GM19468 (cell line): ENCODE data around the gene ARRDC3.
"Not testable (repeated sequence)": the region's sequence is repeated elsewhere in the genome, so short reads cannot be mapped to it uniquely, and the experiment has no call there.

Experiments
- ATAC-seq: cut with Tn5 transposase; IDR thresholded peaks from one replicate; pipeline ENCODE4 v1.9.1; 2021; ENCODE audit warnings: mild to moderate bottlenecking, moderate library complexity, moderate number of reproducible peaks; ENCODE audit not compliant: unreplicated experiment; ENCODE audit errors: extremely low read depth

ARRDC3 gene

DNA sequence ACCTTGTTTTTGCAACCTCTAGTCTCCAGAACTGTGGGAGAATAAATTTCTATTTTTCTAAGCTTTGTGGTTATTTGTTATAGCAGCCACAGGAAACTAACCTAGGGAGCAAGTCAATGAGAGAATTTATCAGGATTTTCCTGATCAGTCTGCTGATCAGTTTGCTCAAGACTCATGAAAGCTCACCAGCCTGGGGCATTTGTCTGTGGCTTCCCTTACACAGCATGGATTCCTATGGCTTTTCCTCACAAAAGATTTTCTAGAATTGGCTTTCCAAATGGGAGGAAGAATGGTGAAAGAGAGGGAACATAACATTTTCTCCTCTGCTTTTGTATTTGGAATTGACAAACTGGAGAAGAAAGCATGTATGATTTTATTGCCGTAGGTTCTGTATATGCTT is 20.2 kb downstream of the ARRDC3 start:
- ATAC-seq: no peak

- no peak for ATAC-seq
These were observed 21.3 kb downstream of the ARRDC3 start for GRCh38 chr5:91361790-91362189.

DNA sequence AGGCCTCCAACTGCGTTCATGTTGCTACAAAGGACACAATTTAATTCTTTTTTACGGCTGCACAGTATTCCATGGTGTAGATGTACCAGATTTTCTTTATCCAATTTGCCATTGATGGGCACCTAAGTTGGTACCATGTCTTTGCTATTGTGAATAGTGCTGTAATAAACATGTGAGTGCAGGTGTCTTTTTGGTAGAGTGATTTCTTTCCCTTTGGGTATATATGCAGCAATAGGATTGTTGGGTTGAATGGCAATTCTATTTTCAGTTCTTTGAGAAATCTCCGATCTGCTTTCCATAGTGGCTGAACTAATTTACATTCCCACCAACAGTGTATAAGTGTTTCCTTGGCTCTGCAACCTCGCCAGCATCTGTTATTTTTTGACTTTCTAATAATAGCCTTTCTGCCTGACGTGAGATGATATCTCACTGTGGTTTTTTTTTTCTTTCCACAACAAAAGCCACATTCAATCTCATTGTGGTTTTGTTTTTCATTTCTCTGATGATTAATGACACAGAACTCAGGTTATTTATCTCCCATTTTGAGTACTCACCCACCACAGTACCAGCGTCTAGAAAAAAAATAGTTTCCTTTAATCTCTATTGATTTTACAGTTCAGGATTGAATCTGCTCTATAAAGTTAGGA is 21.9 kb downstream of the ARRDC3 start:
- ATAC-seq: peak; percentile 63

DNA sequence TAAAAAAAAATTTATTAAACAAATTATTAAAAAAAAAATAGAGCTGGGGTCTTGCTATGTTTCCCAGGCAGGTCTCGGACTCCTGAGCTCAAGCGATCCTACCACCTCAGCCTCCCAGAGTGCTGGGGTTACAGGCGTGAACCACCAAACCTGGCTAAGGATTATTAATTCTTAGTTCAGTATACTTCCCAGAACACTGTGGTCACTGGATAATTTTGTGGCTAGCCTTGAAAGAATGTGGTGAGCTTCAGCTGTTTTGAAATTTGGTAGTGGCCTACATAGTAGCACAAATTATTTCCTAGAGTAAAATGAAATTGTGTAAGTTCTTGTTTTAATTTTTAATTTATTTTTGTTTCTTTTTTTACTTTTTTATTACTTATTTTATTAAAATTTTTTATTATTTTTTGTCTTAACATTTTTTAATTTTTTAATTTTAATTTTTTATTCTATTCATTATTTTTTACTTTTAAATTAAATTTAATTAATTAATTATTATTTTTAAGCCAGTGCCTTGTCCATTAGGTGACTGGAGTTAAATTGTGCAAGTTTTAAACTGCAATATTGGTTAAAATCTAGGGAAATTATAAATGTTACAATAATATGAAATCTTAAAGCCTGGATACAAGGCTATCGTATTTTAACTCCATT is 23.0 kb downstream of the ARRDC3 start:
- ATAC-seq: no peak

DNA sequence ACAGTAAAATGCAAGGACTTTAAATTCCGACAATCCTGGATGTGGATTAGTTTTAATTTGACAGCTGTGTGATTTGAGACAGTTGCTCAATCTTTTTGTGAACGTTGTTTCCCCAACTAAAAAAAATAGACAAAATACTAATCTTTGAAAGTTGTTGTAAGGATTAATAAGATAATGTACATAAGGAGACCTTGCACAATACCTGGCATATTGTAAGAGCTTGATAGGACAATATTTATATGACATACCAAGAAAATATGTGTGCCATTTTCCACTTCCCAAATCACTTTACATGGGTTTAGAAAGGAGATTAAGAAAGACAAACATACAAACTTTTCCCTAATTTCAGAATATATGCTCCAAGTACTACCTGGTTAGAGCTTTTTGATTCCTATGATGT is 25.3 kb downstream of the ARRDC3 start:
- no peak for ATAC-seq

DNA sequence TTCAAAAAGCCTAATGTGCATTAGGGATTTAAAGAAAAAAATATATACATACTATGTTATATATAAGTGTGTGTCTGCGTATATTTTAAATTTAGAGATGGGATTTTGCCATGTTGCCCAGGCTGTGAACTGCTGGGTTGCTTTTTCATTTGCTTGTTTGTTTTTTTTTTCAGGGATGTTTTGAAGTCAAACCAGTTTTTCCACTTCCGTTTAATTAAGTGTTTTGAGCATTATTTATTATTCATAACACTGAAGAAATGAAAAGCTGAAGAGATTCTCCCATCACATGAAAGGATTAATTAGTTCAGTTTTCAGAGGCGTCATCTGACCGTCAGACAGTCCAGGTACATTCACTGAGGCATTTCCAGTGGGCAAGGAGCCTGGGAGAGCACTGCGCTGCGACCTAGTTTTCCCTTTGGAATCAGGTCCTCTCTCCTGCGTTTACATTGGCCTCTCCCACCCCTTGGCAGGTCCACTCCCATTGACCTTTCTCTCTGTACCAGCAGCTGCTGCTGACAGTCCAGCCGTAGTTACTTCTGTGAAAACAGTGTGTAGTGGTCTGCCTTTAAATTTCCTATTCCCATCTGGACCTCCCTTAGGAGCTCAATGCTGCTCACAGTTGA is 26.0 kb downstream of the ARRDC3 start:
- ATAC-seq: no peak

GRCh38 chr5:91354867-91355266 is 28.2 kb downstream of the ARRDC3 start:
- peak; percentile 48 for ATAC-seq

DNA sequence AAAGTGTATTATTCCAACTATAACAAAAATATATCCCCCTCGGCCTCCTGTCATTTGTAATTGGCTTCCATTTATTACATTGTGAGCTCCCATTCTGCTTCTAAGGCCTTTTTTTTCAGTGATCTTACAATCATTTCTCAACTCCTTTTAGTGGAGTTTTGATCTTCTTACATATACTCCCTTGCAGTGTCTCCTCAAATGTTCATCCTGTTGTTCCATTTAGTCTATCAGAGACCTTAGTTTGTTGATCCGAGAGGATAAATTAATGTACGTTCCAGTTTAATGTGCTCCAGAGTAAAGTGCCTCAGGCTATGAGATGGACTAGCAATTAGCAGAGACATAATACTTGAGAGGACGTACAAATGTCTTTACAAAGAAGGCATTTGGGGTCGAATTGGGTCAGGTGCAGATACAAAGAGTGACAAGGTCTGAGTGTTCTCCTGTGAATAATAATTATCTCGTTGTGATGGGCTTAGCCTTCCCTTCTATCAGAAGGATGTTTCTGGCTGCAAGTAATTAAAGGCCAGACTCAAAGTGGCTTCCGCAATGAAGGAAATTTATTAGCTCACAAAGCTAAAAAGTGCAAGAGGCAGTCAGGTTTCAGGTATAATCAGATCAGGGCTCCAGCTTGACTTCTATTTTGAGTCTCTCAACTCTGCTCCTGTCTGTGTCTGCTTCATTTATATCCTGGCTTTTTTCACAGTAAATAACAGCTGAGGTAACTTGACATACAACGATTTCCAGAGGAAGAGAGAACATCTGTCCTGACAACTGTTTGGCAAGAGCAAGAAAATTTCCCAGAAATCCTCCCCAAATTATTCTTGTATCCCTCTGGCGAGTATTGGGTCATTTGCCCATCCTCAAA is 30.1 kb downstream of the ARRDC3 start:
- ATAC-seq: no peak

DNA sequence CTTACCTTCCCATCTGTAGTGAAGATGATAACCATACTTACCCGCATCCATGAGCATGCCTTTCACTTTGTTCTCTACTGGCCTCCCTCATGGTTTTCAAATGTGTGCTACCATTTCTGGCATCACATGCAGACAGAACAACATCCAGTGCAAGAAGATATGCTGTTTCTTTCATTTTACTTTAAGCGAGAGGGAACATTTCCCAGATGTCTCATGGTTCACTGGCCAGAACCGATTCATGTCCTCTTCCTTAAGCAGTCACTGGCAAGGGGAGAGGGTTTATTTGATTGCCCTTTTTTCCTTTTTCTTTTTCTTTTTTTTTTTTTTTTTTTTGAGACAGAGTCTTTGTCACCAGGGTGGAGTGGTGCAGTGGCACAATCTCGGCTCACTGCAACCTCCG is 37.7 kb downstream of the ARRDC3 start:
- ATAC-seq: no peak

DNA sequence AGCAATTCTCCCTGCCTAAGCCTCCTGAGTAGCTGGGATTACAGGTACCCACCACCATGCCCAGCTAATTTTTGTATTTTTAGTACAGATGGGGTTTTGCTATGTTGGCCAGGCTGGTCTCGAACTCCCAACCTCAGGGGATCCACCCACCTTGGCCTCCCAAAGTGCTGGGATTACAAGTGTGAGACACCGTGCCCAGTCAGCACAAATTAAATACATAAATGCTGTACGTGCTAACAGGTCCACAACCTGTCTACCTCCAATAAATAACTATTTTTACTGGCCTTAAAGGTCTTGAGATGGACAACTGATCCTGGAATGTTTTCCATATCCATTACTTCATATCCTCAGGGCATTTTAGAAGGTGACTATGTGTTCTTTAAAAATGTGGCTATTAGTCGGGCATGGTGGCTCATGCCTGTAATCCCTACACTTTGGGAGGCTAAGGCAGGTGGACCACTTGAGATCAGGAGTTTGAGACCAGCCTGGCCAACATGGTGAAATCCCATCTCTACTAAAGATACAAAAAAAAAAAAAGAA is 38.4 kb downstream of the ARRDC3 start:
- not testable (repeated sequence) for ATAC-seq

GRCh38 chr5:91343916-91344315 is 39.2 kb downstream of the ARRDC3 start:
- no peak for ATAC-seq

- ATAC-seq: not testable (repeated sequence)
These were observed 40.2 kb downstream of the ARRDC3 start for GRCh38 chr5:91342931-91343330.

- ATAC-seq: no peak
These were observed 42.0 kb downstream of the ARRDC3 start for GRCh38 chr5:91341154-91341553.

DNA sequence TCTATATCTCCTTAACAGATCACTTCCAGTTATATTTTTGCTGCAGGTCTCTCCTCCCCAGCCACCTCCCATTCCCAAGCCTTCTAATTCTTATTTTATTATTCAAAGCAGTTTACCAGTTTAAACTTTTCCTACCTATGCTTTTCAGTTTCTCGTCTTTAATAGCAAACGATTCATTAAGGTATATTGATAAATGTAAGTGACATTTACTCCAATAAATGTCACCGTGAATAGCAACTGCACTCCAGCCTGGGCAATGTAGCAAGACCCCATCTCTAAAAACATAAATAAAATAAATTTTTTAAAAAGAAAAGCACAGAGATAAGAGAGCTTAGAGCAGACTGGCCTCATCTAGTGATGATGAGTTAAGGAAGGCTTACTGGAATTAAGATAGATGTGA is 42.6 kb downstream of the ARRDC3 start:
- ATAC-seq: no peak

DNA sequence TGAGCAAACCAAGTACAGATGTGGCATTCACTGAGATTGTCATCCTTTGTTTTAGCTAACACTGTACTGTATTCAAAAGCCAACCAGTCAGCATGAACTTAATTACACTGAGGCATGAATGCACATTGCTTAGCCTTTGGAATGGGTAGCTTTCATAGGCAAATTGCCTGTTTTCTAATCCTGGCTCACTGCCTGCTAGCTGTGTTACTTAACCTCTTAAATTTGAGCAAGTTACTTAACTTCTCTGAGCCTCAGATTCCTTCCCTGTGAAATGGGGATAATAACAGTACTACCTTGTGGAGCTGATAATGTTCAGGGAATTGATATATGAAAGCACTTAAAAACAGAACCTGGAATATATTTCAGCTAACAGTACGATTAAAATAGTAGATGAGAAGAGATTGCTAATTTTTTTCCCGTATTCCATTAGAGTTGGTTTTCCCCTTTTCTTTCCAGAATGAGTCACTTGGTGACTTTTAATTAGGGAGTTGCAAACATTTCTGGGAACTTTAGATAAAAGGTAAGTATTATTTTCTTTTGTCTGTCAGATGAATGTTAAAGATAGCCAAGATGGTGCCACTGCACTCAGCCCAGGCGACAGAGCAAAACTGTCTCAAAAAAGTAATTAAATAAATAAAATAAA is 43.9 kb downstream of the ARRDC3 start:
- no peak for ATAC-seq

GRCh38 chr5:91332267-91333045 is 50.7 kb downstream of the ARRDC3 start:
- no peak for ATAC-seq

GRCh38 chr5:91331705-91332104 is 51.4 kb downstream of the ARRDC3 start:
- no peak for ATAC-seq

DNA sequence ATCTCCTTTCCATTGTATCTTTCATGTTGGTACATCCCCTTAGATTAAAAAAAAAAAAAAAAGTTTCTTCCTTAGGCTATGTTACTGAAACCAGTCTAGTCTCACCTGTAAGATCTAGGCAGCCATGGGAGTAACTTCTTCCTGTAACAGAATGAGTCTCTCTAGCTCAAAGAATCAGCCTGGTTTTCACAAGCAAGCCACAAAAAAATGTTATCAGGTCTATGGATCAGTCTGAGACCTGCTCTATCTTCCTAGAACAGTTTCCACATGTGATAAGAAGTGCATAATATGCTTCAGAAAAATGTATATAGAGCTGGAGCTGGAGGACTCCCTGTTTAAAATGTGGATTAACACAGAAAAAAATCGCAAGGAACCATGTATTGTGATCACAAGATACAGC is 53.8 kb downstream of the ARRDC3 start:
- no peak for ATAC-seq

DNA sequence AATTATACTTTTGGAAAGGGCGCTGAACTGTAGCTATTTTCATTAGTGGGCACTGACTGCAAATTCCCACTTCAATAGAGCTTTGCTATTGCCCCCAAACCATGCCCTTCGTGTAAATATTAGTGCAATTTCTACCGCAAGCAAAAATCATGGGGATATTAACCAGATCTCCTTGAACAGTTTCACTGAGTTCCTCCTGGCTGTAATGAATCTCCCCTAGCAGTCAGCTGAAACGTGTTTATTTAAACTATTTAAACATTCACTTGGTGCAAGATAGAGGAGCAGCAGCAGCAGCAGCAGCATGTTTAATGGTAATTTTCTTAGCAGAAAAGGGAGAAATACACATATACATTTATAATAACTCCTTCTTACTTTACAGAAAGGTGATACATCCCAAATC is 54.4 kb downstream of the ARRDC3 start:
- ATAC-seq: no peak
